HG02884 (cell line): ENCODE results near the gene VPS26C.
A peak's percentile ranks its signal among the peaks of the same experiment; 100 is the strongest.

Source experiments
- ATAC-seq: cut with Tn5 transposase; IDR thresholded peaks from one replicate; pipeline ENCODE4 v1.9.1; 2021; ENCODE audit warnings: mild to moderate bottlenecking, moderate library complexity; ENCODE audit not compliant: unreplicated experiment

Gene VPS26C

DNA sequence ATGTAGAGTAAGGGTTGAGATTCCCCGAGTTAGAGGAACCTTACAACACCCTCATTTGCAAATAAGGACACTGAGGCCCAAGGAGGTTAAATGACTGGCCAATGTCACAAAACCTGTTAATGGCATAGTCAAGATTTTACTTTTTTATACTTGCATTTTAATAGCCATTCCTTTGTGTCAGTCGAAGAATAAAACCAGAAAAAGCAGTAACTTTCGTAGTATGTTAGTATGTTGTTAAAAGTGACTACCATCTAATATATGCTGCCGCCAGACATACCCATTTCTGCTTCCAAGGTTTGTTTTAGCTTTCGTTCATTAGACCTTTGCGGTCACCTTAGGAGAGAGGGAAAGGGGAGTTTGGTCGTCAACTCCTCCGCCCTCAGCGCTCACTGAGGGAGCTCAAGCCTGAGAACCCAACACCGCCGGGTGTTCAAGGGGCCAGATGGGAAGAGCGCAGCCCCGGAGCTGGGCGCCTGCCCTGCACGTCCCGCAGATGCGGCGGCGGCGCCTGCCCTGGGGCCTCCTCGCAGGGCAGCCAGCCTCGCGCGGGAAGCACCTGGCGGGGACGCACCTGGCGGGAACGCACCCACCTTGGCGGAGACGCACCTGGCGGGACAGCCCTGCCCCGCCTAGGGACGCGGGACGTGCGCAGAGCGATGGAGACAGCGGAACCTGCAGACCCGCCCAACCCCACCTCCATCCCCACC lies 466 bp downstream of the VPS26C start:
- ATAC-seq: peak; percentile 8

DNA sequence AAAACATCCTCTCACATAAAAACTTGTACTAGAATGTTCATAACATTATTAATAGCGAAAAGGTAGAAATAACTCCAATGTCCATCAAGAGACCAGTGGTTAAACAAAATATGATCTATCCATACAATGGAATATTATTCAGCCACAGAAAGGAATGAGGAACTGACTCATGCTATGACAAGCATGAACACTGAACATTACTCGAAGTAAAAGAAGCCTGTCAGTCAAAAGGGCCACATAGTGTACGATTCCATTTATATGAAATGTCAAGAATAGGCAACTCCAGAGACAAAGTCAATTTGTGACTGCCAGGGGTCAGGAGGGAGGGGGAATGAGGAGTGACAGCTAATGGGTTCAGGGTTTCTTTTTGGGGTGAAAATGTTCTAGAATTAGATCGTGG lies 2.3 kb downstream of the VPS26C start:
- ATAC-seq: no peak

DNA sequence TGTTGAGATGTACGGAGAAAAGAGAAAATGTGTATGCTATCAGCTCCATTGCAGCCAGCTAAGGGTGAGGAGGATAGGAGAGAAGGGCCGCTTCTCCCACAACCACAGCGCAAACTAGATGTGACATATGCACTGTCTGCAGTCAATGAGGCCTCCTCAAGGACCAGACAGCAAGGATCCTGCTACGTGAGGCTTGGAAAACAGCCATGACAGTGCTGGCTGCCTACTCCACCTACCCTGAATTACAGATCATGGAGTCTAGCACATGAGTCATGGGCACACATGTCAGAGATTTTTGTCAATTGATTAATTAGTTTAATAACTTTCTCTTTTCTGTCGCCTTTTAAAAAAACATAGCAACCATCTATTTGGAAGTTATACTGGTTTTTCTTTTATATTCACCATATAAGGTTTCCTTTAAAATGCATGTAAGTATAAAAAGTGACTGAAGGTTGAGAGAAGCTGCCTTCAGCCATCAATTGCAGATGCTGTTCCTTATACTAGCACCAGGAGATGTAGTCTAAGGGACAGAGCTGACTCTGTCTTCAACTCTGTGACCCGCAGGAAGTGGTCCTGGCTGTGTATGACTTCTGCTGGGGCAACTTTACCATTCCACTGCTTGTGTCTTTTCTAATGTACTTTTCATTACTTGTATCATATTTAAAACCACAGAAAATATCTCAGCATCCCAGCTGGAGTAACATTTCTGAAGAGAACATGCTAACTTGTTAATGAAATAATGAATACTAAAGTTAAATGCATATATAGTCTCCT lies 3.1 kb downstream of the VPS26C start:
- ATAC-seq: no peak

DNA sequence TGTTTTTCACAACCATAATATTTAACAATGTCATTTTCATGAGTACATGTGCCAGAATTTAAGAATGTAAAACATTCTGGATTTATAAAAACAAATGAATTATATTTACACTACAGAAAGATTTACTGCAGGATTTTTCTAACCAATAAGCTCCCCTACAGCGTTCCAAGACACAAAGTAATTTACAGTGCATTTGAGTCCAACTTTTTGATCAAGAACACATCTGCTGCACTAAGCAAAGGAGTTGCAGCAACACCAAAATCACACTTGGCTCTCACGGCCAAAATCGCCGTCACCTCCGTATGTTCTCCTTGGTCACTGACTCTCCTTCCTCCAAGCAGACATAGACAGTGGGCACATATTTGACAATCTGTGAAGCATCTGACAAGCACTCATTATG lies 7.7 kb downstream of the VPS26C start:
- ATAC-seq: no peak

DNA sequence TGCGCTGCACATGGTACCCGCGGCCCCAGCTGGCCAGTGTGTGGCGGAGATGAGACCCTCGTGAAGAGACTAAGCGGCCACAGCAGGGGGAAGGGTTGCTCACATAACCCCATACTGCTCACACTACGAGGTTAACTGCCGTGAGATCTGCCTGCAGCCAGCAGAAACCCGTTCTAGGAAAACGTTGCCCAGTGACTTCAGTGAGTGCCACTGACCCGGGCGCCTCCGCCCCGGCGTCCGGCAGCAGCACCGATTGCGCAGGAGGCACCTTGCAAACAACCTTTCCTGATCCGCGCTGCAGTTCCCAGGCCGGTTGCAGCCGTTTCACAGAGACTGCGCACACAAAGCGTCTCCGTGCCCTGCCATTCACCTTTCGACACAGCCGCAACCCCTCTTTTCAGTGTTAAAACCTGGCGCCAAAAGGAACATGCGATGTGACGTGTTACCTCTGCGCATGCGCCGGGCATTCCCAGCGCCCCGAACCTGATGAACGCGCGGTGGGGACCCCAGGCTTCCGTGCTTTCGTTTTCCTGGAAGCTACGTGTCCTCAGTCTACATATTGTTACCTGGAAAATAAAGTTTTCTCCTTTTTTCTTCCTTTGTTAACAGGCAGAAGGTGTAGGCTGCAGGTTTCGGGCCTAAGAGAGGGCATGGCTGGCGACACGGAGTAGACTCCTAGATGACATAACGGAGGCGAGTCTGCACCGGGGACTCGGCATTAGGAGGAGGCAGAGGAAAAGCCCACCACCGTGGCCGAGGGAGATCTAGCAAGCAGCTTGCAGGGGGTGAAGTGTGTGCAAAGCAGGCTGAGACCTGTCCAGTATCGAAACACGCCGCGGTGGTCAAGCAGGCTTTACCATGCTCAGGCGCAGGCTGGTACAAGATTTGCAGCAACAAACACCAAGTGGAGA lies 8.9 kb downstream of the VPS26C start:
- ATAC-seq: peak; percentile 69

DNA sequence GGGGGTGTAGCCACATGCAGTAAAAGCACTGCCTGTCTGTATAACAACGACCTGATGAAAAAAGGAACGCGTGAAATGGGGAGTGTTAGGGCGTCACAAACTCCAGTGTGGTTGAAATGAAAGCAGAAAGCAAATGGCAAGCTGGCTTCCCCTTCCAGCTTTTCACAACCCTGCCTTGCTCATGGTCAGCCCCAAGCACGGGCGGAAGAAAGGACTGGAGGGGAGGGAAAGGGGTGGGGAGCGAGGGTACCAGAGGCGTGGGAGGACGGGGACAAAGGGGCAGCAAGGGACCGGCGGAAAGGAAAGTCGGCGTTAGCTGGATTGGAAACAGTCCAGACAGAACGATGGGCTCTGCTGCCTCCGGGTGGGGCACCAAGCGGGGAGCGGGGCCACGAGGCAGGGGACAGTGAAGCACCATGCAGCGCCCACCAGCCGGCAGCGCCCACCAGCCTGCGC lies 9.6 kb downstream of the VPS26C start:
- peak; percentile 33 for ATAC-seq

DNA sequence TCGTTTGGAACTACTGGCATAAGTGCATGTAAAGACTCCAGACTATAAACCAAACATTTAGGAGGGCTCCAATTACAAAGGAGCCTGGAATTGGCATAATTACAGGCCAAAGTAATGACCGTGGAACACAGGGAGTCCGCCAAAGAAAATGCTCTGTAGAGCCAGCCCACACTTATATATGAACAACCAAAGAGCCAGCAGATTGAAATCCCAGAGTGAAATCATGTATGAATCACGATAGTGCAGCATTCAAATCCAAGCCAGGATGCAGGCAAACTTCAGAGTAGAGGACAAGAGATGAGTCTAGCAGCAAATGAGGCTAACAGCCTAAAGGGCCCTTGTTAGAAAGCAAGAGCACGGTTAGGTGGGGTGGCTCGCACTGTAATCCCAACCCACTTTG lies 13.1 kb downstream of the VPS26C start:
- ATAC-seq: no peak

DNA sequence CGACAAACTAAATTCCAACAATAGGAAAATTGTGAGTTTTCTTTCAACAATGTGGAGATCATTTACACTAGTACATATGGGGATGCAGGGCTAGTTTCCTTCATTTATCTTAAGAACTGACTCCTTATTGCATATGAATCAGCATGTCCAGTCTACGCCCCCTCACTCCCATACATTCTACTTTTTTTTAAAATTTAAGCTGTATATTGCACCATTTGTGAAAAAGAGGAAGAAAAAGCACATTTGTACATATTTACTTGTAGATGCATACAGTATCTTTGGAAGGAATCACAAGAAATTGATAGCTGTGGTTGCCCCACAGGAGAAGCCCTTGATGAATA lies 15.9 kb downstream of the VPS26C start:
- no peak for ATAC-seq

DNA sequence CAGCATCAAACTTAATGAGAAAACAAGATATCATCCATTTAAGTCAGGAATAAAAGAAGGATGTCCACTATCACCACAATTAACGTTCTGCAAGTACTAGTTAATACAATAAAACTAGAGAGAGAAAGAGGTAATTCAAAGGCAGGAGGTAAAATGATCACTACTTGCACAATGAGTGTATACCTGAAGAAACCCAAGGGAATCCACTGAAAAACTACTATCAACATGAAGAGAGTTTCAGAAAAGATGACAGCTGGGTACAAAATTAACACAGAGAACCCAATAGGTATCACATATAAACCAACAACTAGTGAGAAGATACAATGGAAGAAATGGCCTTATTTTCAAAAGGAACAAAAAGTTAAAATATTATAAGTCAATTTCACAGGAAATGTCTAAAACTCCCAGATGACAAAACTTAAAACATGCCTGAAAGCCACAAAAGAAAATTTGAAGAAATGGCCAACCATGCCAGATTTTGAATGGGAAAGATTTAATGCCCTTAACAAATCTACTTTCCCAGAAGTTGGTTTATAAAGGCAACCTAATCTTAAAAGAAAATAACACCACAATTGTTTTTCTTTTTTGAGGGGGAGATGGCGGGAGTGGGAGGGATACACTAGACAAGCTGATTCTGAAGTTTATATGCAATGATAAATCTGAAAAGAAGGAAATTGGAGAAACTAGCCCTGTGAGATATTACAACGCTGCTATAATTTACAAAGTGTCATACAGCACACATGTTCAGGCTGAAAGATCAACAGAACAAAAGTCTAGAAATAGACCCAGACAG lies 17.8 kb downstream of the VPS26C start:
- ATAC-seq: no peak

DNA sequence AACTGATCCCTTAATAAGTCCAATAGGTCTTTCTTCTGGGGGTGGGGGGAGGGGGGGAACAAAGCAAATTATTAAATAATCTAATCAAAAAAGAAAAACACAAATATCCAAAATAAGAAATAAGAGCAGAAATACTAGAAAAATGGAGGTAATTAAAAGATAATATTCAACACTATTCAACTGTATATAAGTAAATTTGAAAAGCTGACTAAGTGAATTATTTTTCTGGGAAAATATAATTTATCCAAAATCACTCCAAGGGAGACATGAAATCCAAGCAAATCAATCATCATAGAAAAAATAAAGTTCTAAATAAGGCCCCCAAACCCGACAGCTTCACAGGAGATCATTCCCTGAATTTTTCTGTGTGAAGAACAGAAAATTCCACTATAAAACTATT lies 18.8 kb downstream of the VPS26C start:
- no peak for ATAC-seq

DNA sequence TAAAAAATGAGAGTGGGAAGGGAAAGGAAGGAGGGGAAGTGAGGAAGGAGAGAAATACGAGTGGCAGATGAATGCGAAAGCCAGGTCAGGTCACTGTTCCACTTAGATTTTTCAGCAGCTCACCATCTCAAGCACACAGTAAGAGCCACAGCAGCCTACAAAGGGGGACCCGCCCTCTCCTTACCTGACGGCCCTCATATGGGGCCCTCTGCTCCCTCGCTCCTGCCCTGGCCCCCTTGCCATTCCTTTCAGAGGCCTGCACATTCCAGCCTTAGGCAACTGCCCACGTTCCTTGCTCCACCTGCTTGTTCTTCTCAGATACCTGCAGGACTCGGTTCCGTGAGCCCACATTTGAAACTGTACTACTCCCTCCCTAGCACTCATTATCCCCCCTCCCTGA lies 22.0 kb downstream of the VPS26C start:
- no peak for ATAC-seq

DNA sequence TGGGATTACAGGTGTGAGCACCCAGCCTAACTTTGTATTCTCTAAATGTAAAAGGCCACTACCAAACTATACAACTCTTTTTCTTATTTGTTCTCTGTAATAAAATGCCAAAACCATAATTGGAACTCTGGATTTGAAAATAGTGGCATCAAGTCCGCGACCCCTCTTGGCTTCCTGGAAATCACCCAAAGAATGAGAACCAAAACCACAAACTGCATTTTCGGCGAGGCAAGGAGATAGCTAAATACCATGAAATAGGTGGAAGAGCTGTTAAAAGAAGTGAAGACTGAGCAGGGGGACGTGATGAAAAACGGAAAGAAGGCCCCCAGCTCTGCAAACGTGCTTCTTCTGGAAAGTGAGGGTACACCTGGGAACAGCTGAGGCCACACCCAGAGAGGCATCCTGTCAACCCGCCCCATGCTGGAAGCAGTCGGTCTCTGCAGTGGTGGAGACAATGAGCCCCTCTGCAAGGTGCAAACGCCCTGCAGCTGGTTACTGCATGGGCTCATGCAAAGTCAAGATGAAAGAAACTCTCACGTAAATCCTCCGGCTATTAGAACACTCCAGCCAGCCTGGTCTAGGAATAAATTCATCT lies 22.5 kb downstream of the VPS26C start:
- no peak for ATAC-seq

DNA sequence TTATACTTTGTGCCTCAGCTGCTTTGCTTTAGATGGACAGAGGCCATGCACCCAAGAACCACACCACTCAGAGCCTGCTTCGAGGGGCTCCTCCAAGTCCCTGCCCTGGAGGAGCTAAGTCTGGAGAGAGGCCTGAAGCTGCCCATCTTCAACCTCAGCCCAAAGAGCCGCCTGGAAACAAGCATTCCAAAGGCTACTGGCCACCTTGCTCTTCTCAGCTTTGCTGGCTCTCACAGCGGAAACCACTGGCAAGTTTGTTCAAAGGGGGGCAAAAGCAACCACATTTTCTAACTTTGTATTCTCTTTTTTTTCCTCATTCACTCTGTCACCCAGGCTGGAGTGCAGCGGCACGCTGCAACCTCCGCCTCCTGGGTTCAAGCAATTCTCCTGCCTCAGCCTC lies 23.2 kb downstream of the VPS26C start:
- no peak for ATAC-seq

DNA sequence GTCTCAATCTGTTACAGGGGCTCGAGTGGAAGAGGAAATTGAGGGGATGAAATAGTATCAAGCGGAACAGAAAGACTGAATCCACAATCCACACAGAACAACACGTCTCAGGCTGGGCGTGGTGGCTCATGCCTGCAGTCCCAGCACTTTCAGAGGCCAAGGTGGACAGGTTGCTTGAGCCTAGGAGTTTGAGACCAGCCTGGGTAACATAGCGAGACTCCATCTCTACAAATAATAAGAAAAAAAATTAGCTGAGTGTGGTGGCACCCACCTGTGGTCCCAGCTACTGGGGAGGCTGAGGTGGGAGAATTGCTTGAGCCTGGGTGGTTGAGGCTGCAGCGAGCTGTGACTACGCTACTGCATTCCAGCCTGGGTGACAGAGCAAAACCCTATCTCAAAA lies 25.7 kb downstream of the VPS26C start:
- no peak for ATAC-seq

DNA sequence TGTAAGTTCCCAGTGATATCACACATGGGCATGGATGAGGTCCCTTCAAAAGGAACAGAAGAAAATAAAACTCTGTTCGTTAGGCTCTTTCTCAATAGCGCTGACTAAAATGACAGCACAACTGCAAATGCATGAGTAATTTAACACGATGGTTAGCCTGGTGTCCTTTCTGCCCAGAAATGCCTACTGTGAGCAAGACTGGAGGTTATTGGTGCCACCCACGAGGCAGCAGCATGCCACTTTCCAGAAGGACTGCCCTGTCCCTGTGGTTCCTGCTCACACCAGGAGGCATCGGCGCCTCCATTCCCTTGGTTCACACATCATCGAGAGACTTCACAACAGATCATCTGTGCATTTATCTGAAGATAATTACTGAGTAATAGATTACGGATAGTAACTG lies 26.2 kb downstream of the VPS26C start:
- no peak for ATAC-seq

DNA sequence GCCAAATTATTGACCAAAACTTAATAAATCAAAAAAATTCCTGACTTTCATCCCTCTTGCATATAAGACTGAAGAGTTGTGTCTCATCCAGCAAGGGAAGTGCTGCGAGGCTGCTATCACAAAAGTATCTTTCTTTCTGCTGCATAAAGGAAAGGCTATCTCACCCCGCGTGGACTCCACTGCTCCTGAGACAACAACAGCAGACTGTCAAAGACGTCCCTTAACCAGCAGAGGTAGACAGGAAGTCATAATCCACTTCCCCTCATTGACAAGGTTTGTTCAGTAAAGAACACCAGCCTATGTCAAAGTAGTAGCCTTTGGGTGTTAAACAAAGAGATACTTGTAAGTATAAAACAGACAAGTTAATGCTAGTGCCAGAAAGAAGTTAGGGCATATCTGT lies 29.4 kb downstream of the VPS26C start:
- ATAC-seq: no peak

DNA sequence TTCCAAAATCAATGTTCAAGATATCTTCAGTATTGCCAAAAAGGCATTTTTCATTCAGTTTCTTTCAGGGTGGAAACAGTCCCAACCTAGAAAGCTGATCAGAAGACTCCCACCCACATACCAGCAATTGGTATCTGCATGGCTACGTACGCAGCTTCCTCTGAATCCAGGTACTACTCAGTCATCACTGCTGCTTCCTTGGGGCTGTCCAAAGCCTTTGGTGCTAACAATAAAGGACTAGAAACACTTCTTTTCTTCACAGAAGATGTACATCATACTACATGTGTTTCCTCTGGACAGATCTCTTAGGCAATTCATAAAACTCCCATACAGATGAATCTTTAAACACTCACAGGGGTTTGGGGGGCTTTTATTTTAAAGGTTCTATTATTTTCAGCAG lies 29.8 kb downstream of the VPS26C start:
- ATAC-seq: no peak

DNA sequence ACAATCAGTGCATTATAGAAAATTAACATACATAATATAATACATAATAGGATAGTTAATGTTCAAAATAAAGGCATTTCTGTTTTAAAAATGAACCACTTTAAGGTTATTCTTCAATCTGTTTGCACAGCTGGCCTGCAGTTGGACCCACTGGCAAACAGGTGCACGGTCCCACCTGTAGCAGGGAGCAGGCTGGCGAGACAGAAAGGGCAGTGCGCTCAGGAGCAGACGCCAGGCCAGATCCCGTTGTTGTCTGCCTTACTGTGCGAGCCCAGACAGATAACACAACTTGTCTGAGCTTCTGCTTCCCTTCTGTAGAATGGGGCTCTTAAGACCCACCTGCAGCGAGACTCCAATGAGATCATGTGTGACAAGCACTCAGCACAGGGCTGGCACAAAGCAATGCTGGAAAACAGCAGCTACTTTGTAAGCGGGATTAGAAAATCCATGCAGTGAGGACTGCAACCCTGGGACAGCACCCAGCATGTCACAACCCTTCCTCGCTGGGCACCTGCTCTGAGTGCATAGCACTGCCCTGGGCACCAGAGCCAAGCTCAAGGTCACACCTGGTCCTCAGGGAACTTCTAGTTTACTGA lies 33.5 kb downstream of the VPS26C start:
- ATAC-seq: no peak

DNA sequence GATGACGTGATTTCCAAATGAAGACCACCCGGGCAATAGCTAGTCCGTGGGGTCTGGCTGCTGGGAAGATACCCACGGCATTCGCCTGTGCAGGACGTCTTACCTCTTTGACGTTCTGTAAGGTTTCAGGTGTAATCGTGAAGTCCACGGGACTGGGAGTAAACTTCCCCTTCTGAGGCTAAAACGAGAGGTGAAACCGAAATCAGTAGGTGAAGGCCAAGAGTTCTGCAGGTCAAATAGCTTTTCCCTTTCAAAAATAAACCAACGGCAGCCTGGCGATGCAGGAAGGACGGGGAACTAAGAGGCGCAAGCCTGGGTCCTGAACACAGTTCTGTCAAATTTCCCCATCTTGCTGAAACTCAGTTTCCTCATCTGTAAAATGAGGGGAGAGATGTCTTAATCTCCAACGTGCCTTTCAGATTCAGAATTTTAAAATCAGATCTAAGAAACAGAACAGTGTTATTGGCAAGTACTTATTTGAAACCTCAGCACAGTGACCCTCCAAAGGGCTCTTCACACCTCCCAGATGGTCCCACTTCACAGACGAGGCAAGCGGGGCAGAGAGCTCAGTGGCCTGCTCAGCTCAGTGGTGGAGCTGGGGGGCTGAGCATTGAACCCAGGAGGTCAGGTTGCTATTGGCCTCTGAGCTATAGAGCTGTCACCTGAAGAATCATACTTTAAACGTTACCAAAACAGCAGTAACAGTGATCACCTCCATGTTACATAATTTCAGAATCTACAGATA lies 34.7 kb downstream of the VPS26C start:
- ATAC-seq: no peak
